Measurements from ENCODE around the gene PGBD5. TPM values are rescaled to one million over a fixed set of nuclear protein-coding genes. Genes with fewer than 3 reads are reported as not detected.

PGBD5 gene
- total and polyA plus RNA-seq, 2 experiments from 2014 or later, result 0.82 to 2.4 TPM

- no peak overlapping the region for H3K4me3 ChIP-seq
- no peak for TF ChIP-seq EZH2phosphoT487 (IDR thresholded peaks at IDR 0.05; ENCODE audit: low read depth, severe bottlenecking, unreplicated experiment)
- TF ChIP-seq EZH2 (IDR thresholded peaks at IDR 0.05; ENCODE audit: borderline replicate concordance), result no peak
- no peak for TF ChIP-seq CTCF (IDR thresholded peaks at IDR 0.05; ENCODE audit: poor library complexity)
- H3K9me3 ChIP-seq (ENCODE audit: low read depth), result no peaks in the 10 kb centered on the region
- H3K36me3 ChIP-seq (replicated peaks; ENCODE audit: insufficient read depth, low read depth), result no peaks in the 10 kb centered on the region
- H3K4me1 ChIP-seq (ENCODE audit: insufficient read depth), result no peaks in the 10 kb centered on the region
- H3K9me2 ChIP-seq (replicated peaks; ENCODE audit: insufficient read depth), result no peaks in the 10 kb centered on the region
- DNase-seq (ENCODE audit: low spot score), result no peak
- no peak overlapping the region for H2AFZ ChIP-seq
- no peak overlapping the region for H3K27ac ChIP-seq
- no peaks in the 10 kb centered on the region for H3K79me2 ChIP-seq
- H3K4me2 ChIP-seq, result no peak overlapping the region
- WGBS (ENCODE audit: low lambda C conversion rate, missing lambda C conversion rate), result 43% methylated on average over 1 of the region's 1 CpG
- no peaks in the 10 kb centered on the region for H4K20me1 ChIP-seq (ENCODE audit: insufficient read depth, poor library complexity, severe bottlenecking)
- H3K27me3 ChIP-seq, result no peaks in the 10 kb centered on the region
Observed at GRCh38 chr1:230458509-230458908, 32.4 kb upstream of the PGBD5 start.

- Histone ChIP-seq H3K4me2 (no peak overlapping the region), H3K9me3 (ENCODE audit: low read depth) (no peaks in the 10 kb centered on the region)
Observed at GRCh38 chr1:230456478-230456877, 30.3 kb upstream of the PGBD5 start.

DNA sequence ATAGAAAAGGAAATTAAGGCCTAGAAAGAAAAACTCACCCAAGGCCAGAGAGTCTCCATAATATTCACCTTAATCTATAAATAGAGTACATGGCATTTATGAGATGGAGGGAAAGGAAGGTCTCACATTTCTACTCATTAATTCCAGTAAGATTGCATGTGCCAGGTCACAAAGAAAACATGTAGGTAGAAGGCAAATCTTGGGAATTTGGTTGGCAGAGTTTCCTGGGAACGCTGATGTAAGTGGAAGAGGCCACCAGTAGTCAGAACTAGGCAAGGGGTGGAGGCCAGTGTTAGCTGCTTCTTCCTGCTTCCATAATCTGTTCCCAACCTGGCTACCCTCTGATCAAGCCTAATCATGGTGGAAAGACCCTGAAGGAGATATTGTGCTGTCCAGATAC is 29.2 kb upstream of the PGBD5 start:
- no peaks in the 10 kb centered on the region for H4K20me1 ChIP-seq (ENCODE audit: insufficient read depth, poor library complexity, severe bottlenecking)
- TF ChIP-seq CTCF (IDR thresholded peaks at IDR 0.05; ENCODE audit: poor library complexity) (no peak), EZH2 (IDR thresholded peaks at IDR 0.05; ENCODE audit: borderline replicate concordance) (no peak), EZH2phosphoT487 (IDR thresholded peaks at IDR 0.05; ENCODE audit: low read depth, severe bottlenecking, unreplicated experiment) (no peak)
- no peaks in the 10 kb centered on the region for H3K9me3 ChIP-seq (ENCODE audit: low read depth)
- no peaks in the 10 kb centered on the region for H3K79me2 ChIP-seq
- H2AFZ ChIP-seq, result no peak overlapping the region
- DNase-seq (ENCODE audit: low spot score), result no peak
- no peak overlapping the region for H3K27ac ChIP-seq
- no peak overlapping the region for H3K4me2 ChIP-seq
- H3K9me2 ChIP-seq (replicated peaks; ENCODE audit: insufficient read depth), result no peaks in the 10 kb centered on the region
- no peaks in the 10 kb centered on the region for H3K27me3 ChIP-seq
- no peaks in the 10 kb centered on the region for H3K4me1 ChIP-seq (ENCODE audit: insufficient read depth)
- 88% methylated on average over 1 of the region's 1 CpG for WGBS (ENCODE audit: low lambda C conversion rate, missing lambda C conversion rate)
- no peak overlapping the region for H3K4me3 ChIP-seq
- no peaks in the 10 kb centered on the region for H3K36me3 ChIP-seq (replicated peaks; ENCODE audit: insufficient read depth, low read depth)

More at GRCh38 chr1:230456478-230456877, 30.3 kb upstream of the PGBD5 start:
- no peak overlapping the region for H2AFZ ChIP-seq
- no peaks in the 10 kb centered on the region for H3K4me1 ChIP-seq (ENCODE audit: insufficient read depth)
- H3K4me3 ChIP-seq, result no peak overlapping the region
- no peaks in the 10 kb centered on the region for H3K27me3 ChIP-seq
- no peaks in the 10 kb centered on the region for H4K20me1 ChIP-seq (ENCODE audit: insufficient read depth, poor library complexity, severe bottlenecking)
- no peaks in the 10 kb centered on the region for H3K9me2 ChIP-seq (replicated peaks; ENCODE audit: insufficient read depth)
- H3K27ac ChIP-seq, result no peak overlapping the region
- no peaks in the 10 kb centered on the region for H3K36me3 ChIP-seq (replicated peaks; ENCODE audit: insufficient read depth, low read depth)
- TF ChIP-seq EZH2phosphoT487 (IDR thresholded peaks at IDR 0.05; ENCODE audit: low read depth, severe bottlenecking, unreplicated experiment), result no peak
- TF ChIP-seq CTCF (IDR thresholded peaks at IDR 0.05; ENCODE audit: poor library complexity), result no peak
- TF ChIP-seq EZH2 (IDR thresholded peaks at IDR 0.05; ENCODE audit: borderline replicate concordance), result no peak
- WGBS (ENCODE audit: low lambda C conversion rate, missing lambda C conversion rate), result 95% methylated on average over 9 of the region's 9 CpGs
- H3K79me2 ChIP-seq, result no peaks in the 10 kb centered on the region
- no peak for DNase-seq (ENCODE audit: low spot score)

GRCh38 chr1:230453377-230453776 is 27.2 kb upstream of the PGBD5 start:
- Histone ChIP-seq H3K9me2 (replicated peaks; ENCODE audit: insufficient read depth) (no peaks in the 10 kb centered on the region), H3K4me2 (no peak overlapping the region), H4K20me1 (ENCODE audit: insufficient read depth, poor library complexity, severe bottlenecking) (no peaks in the 10 kb centered on the region), H3K36me3 (replicated peaks; ENCODE audit: insufficient read depth, low read depth) (no peaks in the 10 kb centered on the region), H2AFZ (no peak overlapping the region), H3K4me3 (no peak overlapping the region), H3K27ac (no peak overlapping the region), H3K79me2 (no peaks in the 10 kb centered on the region), H3K4me1 (ENCODE audit: insufficient read depth) (no peaks in the 10 kb centered on the region), H3K27me3 (no peaks in the 10 kb centered on the region), H3K9me3 (ENCODE audit: low read depth) (no peaks in the 10 kb centered on the region)
- WGBS (ENCODE audit: low lambda C conversion rate, missing lambda C conversion rate), result 54% methylated on average over 2 of the region's 2 CpGs
- TF ChIP-seq EZH2 (IDR thresholded peaks at IDR 0.05; ENCODE audit: borderline replicate concordance) (no peak), CTCF (IDR thresholded peaks at IDR 0.05; ENCODE audit: poor library complexity) (no peak), EZH2phosphoT487 (IDR thresholded peaks at IDR 0.05; ENCODE audit: low read depth, severe bottlenecking, unreplicated experiment) (no peak)
- no peak for DNase-seq (ENCODE audit: low spot score)
